Heart left ventricle (tissue), 16 donors: ENCODE measurements around the gene TLL1. TPM values are rescaled to one million over a fixed set of nuclear protein-coding genes. Genes with fewer than 3 reads are reported as not detected.

Experiments
- ATAC-seq, 4 donors: fragments of 200-7000 bp; cut with Tn5 transposase; one replicate each; pipeline ENCODE4 v1.9.1; 2020 to 2022; ENCODE audit warnings: moderate library complexity in 4 of 4, mild to moderate bottlenecking in 3 of 4, moderate number of reproducible peaks in 1 of 4
- DNase-seq, 5 donors: peaks; one replicate each; pipeline ENCODE4 v3.0.0-alpha.2; 2020
- H3K27ac ChIP-seq, 12 donors: fragments of 200-600 bp; sonication (generic) in 4 of 12; one replicate each; pipeline versions ENCODE4 v1.5.0 to v1.8.0; 2016 to 2022; ENCODE audit warnings: mild to moderate bottlenecking in 2 of 12
- H3K27me3 ChIP-seq, 9 donors: fragments of 200-600 bp; sonication (generic) in 2 of 9; one replicate each; pipeline versions ENCODE4 v1.5.1 to v1.8.0; 2016 to 2022; ENCODE audit warnings: mild to moderate bottlenecking in 3 of 9
- H3K36me3 ChIP-seq, 9 donors: fragments of 200-600 bp; sonication (generic) in 2 of 9; one replicate each; pipeline versions ENCODE4 v1.5.0 to v1.8.0; 2018 to 2022; ENCODE audit warnings: mild to moderate bottlenecking in 2 of 9
- H3K4me1 ChIP-seq, 12 donors: fragments of 200-600 bp; sonication (generic) in 4 of 12; one replicate each; pipeline versions ENCODE4 v1.5.0 to v1.8.0; 2016 to 2022; ENCODE audit warnings: mild to moderate bottlenecking in 3 of 12
- H3K4me3 ChIP-seq, 12 donors: fragments of 200-600 bp; sonication (generic) in 4 of 12; one replicate each; pipeline versions ENCODE4 v1.5.0 to v1.8.0; 2017 to 2022; ENCODE audit warnings: mild to moderate bottlenecking in 9 of 12, moderate library complexity in 4 of 12
- H3K9me3 ChIP-seq, 12 donors: fragments of 200-600 bp; sonication (generic) in 4 of 12; one replicate each; pipeline versions ENCODE4 v1.5.0 to v1.8.0; 2016 to 2022; ENCODE audit warnings: mild to moderate bottlenecking in 1 of 12
- POLR2A ChIP-seq, 2 donors: fragments of 450-650 bp; IDR thresholded peaks; one replicate each; pipeline ENCODE4 v1.6.1; 2017; ENCODE audit warnings: antibody characterized with exemption in 2 of 2, mild to moderate bottlenecking in 2 of 2, moderate library complexity in 2 of 2
- WGBS, 4 donors: extraction: QIAGEN DNeasy Blood & Tissue Kit in 2 of 4; methylation state at CpG; one replicate each; pipeline versions ENCODE4 v1.1.5 to v1.1.7; 2013 to 2018; 5-methylcytosine and 5-hydroxymethylcytosine counted together
- intact Hi-C, 10 donors: fragments of 100-400 bp; cut with DNase I; formaldehyde crosslinking; loops; one replicate each; pipeline versions ENCODE4 v1.11.1 to v1.14.2; 2022
- polyA plus RNA-seq, 2 donors: library from polyadenylated mRNA; stranded (reverse); fragments of 200-250 nt; gene quantifications; one replicate each; pipeline ENCODE4 v1.2.3, GENCODE V29; 2013
- total RNA-seq, 9 donors: library from RNA; depleted of rRNA in 2 of 9; stranded (reverse); fragments of >200 nt in 2 of 9; fragmentation: NEBNext Ultra II Directional in 3 of 9; extraction: Animal tissue kit (Norgen Biotek cat#: 25700) in 3 of 9; gene quantifications; one replicate each; pipeline versions ENCODE4 v1.1.0 to v1.2.4, GENCODE V29; 2016 to 2023
- TF ChIP-seq, protein P1 (sequence below), 12 donors: fragments of 200-600 bp; sonication (generic) in 4 of 12; IDR thresholded peaks; one replicate each; pipeline versions ENCODE4 v1.5.0 to v1.8.0; 2018 to 2022; ENCODE audit warnings: antibody characterized with exemption in 12 of 12, mild to moderate bottlenecking in 5 of 12
- donor health status: ischemic (EF 13 %, LVEDD 7.1; RV severe dilation, severe dysfunction).
- donor health status: healthy with polysubstance abuse.
- donor health status: DM: no; HTN: yes; CAD: no.
- donor health status: DM: no; HTN: no; CAD: no.
- donor health status: ischemic (EF 25% LVEDD 6.9; RV normal size, moderate dysfunction).
- donor health status: ischemic (EF 25% LVEDD 5.7; RV mildly dilated, moderate dysfunction).
- donor health status: healthy.
- donor health status: DM: yes; HTN: yes; CAD: no.
- donor health status: ischemic (EF 35%, LVEDD 5.7; RV mildly dilated, moderate dysfunction).
- donor health status: nonischemic (EF 11% LVEDD 7.7; RV severe dilation, severe dysfunction).
- donor health status: DM: yes; HTN: yes; CAD: no.
- donor health status: PGD.
- donor health status: ischemic (EF 29% LVEDD 5.4; RV normal size, mild dysfunction).
- donor health status: nonischemic (EF 23%, LVEDD 6.1; RV moderate dilation, normal function).

Gene TLL1
- total and polyA plus RNA-seq, 11 donors: 0.08 to 4.5 (median 1.2) TPM

DNA sequence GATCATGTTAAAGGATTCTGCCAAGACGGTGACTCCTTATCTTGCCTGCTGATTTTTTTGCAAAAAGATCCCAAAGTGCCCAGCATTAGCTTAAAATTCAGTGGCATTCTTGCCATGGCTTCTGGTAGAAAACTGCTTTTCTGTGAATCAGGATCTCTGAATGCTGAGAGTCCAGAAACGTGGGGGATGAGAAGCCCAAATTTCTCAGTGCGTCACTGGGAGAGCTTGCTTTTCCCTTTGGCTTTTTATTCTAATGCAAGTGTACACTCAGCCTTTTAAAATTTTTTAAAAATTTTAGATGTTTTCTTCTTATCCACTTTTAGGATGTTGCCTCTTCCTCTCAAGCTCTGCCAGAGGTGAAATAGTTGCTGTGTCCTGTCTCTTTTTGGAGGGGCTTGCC lies 98.4 kb downstream of the TLL1 start:
- ATAC-seq: no peak
- no peak overlapping the region for H3K4me3 ChIP-seq

GRCh38 chr4:165971933-165972332 lies 98.9 kb downstream of the TLL1 start:
- Histone ChIP-seq H3K4me1 (no peaks in the 10 kb centered on the region), H3K27ac (no peak overlapping the region), H3K9me3 (peaks cover 0 to 7% (median 1%) of the 10 kb centered on the region in 12 donors), H3K36me3 (no peaks in the 10 kb centered on the region), H3K27me3 (no peaks in the 10 kb centered on the region), H3K4me3 (no peak overlapping the region)
- intact Hi-C loops: no loop called here
- DNase-seq: no peak
- TF ChIP-seq POLR2A (IDR thresholded peaks at IDR 0.05): no peak
- TF ChIP-seq, protein P1, sequence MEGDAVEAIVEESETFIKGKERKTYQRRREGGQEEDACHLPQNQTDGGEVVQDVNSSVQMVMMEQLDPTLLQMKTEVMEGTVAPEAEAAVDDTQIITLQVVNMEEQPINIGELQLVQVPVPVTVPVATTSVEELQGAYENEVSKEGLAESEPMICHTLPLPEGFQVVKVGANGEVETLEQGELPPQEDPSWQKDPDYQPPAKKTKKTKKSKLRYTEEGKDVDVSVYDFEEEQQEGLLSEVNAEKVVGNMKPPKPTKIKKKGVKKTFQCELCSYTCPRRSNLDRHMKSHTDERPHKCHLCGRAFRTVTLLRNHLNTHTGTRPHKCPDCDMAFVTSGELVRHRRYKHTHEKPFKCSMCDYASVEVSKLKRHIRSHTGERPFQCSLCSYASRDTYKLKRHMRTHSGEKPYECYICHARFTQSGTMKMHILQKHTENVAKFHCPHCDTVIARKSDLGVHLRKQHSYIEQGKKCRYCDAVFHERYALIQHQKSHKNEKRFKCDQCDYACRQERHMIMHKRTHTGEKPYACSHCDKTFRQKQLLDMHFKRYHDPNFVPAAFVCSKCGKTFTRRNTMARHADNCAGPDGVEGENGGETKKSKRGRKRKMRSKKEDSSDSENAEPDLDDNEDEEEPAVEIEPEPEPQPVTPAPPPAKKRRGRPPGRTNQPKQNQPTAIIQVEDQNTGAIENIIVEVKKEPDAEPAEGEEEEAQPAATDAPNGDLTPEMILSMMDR (IDR thresholded peaks at IDR 0.05): no peak
- 53 to 69% (median 60%) methylated on average over 2 of the region's 2 CpGs for WGBS, 4 donors
- ATAC-seq: no peak

More for the DNA sequence above, 98.4 kb downstream of the TLL1 start:
- Histone ChIP-seq H3K4me1 (no peaks in the 10 kb centered on the region), H3K27ac (no peak overlapping the region), H3K36me3 (no peaks in the 10 kb centered on the region), H3K27me3 (no peaks in the 10 kb centered on the region), H3K9me3 (peaks cover 0 to 12% (median 4%) of the 10 kb centered on the region in 12 donors)
- 89 to 94% (median 90%) methylated on average over 3 of the region's 3 CpGs for WGBS, 4 donors
- DNase-seq: no peak
- TF ChIP-seq POLR2A (IDR thresholded peaks at IDR 0.05): no peak
- TF ChIP-seq, protein P1 (IDR thresholded peaks at IDR 0.05): no peak
- intact Hi-C loops: no loop called here

DNA sequence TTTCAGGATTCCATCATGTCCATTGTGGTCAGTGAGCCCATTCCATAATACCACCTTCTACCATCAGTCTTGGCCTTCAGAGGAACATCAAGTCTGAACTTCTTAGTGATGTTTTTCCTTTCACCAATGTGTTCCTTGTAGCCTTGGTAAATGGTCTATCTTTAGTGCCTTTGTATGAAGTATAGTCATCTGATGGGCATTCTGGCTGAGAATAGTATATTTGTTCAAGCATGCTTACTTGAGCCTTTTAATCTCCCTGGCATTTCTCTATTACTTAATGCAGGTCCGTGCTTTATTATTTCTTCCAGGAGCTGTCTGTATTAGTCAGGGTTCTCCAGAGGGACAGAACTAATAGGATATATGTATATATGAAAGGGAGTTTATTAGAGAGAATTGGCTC lies 99.7 kb downstream of the TLL1 start:
- TF ChIP-seq, protein P1 (IDR thresholded peaks at IDR 0.05): no peak
- TF ChIP-seq POLR2A (IDR thresholded peaks at IDR 0.05): no peak
- WGBS, 4 donors: 84 to 95% (median 87%) methylated on average over 1 of the region's 1 CpG
- no peak for DNase-seq
- Histone ChIP-seq H3K27ac (no peak overlapping the region), H3K9me3 (no peaks in the 10 kb centered on the region), H3K36me3 (no peaks in the 10 kb centered on the region), H3K4me3 (no peak overlapping the region), H3K27me3 (no peaks in the 10 kb centered on the region), H3K4me1 (no peaks in the 10 kb centered on the region)
- intact Hi-C loops: no loop called here
- ATAC-seq: no peak

DNA sequence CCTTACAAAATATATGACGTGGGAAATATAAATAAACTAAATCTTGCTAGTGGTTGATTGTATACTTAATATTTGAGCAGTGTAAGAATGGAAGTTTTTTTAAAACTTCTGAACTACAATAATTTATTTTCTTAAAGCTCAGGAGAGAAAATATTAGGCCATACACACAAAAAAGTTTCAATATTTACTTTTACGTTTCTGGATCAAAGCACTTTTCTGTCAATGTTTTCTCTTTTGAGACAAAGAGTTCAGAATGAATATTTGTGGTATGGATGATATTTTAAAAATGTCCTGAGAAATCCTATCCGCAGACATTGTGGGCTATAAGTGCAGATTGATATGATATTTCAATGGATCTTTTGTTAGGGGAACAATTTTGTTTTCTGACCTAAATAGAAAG lies 109.9 kb downstream of the TLL1 start:
- ATAC-seq: no peak
- Histone ChIP-seq H3K9me3 (no peaks in the 10 kb centered on the region), H3K4me3 (no peak overlapping the region), H3K4me1 (no peaks in the 10 kb centered on the region), H3K27me3 (no peaks in the 10 kb centered on the region), H3K36me3 (no peaks in the 10 kb centered on the region), H3K27ac (no peak overlapping the region)
- DNase-seq: no peak
- no peak for TF ChIP-seq POLR2A (IDR thresholded peaks at IDR 0.05)
- TF ChIP-seq, protein P1 (IDR thresholded peaks at IDR 0.05): no peak
- intact Hi-C loops: no loop called here
- WGBS, 4 donors: 82 to 87% (median 85%) methylated on average over 3 of the region's 3 CpGs
